Endothelial cell (in vitro differentiated cells): Measurements from ENCODE around the gene SAT2. TPM values are rescaled to one million over a fixed set of nuclear protein-coding genes. Genes with fewer than 3 reads are reported as not detected.

Source experiments
- DNase-seq: peaks from one replicate; pipeline ENCODE4 v3.0.0; 2021; ENCODE audit warnings: low spot score
- H3K27ac Mint-ChIP-seq: one replicate; pipeline ENCODE4 v1.8.0; 2021; ENCODE audit warnings: mixed read lengths, inconsistent platforms; ENCODE audit not compliant: unreplicated experiment
- H3K27me3 Mint-ChIP-seq: one replicate; pipeline ENCODE4 v1.8.0; 2021; ENCODE audit warnings: mild to moderate bottlenecking, moderate library complexity, mixed read lengths, inconsistent platforms; ENCODE audit not compliant: unreplicated experiment
- H3K36me3 Mint-ChIP-seq: one replicate; pipeline ENCODE4 v1.8.0; 2021; ENCODE audit warnings: mild to moderate bottlenecking, low read depth, mixed read lengths, inconsistent platforms; ENCODE audit not compliant: unreplicated experiment
- H3K4me1 Mint-ChIP-seq: one replicate; pipeline ENCODE4 v1.8.0; 2021; ENCODE audit warnings: mild to moderate bottlenecking, mixed read lengths, inconsistent platforms; ENCODE audit not compliant: unreplicated experiment
- H3K4me3 Mint-ChIP-seq: one replicate; pipeline ENCODE4 v1.8.0; 2021; ENCODE audit warnings: mild to moderate bottlenecking, mixed read lengths, inconsistent platforms; ENCODE audit not compliant: unreplicated experiment
- H3K9me3 Mint-ChIP-seq: one replicate; pipeline ENCODE4 v1.8.0; 2021; ENCODE audit warnings: mixed read lengths, inconsistent platforms; ENCODE audit not compliant: unreplicated experiment
- total RNA-seq: library from RNA; stranded (reverse); fragmentation: NEBNext Ultra II Directional; extraction: Animal tissue kit (Norgen Biotek cat#: 25700); gene quantifications from one replicate; pipeline ENCODE4 v1.2.1, GENCODE V29; 2021; ENCODE audit not compliant: unreplicated experiment
- TF ChIP-seq, protein P1 (sequence below): fragments of 200-600 bp; sonication (generic); IDR thresholded peaks from one replicate; pipeline ENCODE4 v1.5.0; 2021; ENCODE audit warnings: antibody characterized with exemption; ENCODE audit not compliant: unreplicated experiment

The SAT2 gene
- total RNA-seq, 1 donor from 2014 or later: 100 TPM

GRCh38 chr17:7593296-7593695 is 34.3 kb downstream of the SAT2 start:
- Mint-ChIP-seq H3K27me3 (peaks cover 4% of the 10 kb centered on the region), H3K9me3 (no peaks in the 10 kb centered on the region), H3K4me3 (peak overlapping the region; percentile 59), H3K36me3 (peaks cover 44% of the 10 kb centered on the region), H3K4me1 (no peaks in the 10 kb centered on the region), H3K27ac (peak overlapping the region; percentile 44)
- TF ChIP-seq, protein P1, sequence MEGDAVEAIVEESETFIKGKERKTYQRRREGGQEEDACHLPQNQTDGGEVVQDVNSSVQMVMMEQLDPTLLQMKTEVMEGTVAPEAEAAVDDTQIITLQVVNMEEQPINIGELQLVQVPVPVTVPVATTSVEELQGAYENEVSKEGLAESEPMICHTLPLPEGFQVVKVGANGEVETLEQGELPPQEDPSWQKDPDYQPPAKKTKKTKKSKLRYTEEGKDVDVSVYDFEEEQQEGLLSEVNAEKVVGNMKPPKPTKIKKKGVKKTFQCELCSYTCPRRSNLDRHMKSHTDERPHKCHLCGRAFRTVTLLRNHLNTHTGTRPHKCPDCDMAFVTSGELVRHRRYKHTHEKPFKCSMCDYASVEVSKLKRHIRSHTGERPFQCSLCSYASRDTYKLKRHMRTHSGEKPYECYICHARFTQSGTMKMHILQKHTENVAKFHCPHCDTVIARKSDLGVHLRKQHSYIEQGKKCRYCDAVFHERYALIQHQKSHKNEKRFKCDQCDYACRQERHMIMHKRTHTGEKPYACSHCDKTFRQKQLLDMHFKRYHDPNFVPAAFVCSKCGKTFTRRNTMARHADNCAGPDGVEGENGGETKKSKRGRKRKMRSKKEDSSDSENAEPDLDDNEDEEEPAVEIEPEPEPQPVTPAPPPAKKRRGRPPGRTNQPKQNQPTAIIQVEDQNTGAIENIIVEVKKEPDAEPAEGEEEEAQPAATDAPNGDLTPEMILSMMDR: no peak
- no peak for DNase-seq

DNA sequence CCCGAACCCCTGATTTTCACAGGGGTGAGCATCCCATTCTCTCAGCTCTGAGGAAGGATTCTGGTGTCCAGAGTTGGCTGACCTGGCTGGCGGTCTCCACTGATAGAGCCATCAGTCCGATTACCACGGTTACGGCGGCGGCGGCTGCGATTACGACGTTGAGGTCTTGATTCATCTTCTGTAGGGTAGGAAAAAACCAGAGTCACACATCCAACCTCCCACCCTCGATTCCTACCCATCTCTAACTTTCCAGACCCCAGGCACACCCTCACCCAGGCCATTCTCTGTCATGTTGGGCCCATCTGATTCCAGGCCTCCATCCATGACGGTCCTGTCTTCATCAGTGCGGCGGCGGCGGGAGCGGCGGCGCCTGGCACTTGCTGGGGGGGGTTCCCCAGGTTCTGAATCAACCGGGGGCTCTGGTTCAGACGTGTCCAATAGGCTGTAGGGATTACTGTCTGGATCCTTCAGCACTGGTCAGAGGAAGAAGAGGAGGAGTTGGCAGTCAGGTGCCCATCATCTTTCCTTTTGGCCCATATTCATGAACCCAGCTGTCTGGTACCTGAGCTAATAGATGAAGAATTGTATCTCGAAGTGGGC is 35.1 kb downstream of the SAT2 start:
- Mint-ChIP-seq H3K4me1 (no peaks in the 10 kb centered on the region), H3K9me3 (no peaks in the 10 kb centered on the region), H3K27me3 (peaks cover 6% of the 10 kb centered on the region), H3K4me3 (no peak overlapping the region), H3K27ac (no peak overlapping the region), H3K36me3 (peaks cover 44% of the 10 kb centered on the region)
- TF ChIP-seq, protein P1: no peak
- DNase-seq: no peak

- no peak for DNase-seq
- Mint-ChIP-seq H3K4me3 (no peak overlapping the region), H3K27me3 (peaks cover 6% of the 10 kb centered on the region), H3K27ac (peak overlapping the region; percentile 77), H3K9me3 (no peaks in the 10 kb centered on the region), H3K36me3 (peaks cover 40% of the 10 kb centered on the region), H3K4me1 (no peaks in the 10 kb centered on the region)
- TF ChIP-seq, protein P1: no peak
Measured at GRCh38 chr17:7591596-7591995, 36.0 kb downstream of the SAT2 start.

- Mint-ChIP-seq H3K4me1 (no peaks in the 10 kb centered on the region), H3K9me3 (no peaks in the 10 kb centered on the region), H3K27ac (peak overlapping the region; percentile 52), H3K4me3 (peak overlapping the region; percentile 82), H3K27me3 (peaks cover 6% of the 10 kb centered on the region), H3K36me3 (peaks cover 38% of the 10 kb centered on the region)
- DNase-seq: no peak
- TF ChIP-seq, protein P1: no peak
Measured at GRCh38 chr17:7590743-7591142, 36.9 kb downstream of the SAT2 start.

DNA sequence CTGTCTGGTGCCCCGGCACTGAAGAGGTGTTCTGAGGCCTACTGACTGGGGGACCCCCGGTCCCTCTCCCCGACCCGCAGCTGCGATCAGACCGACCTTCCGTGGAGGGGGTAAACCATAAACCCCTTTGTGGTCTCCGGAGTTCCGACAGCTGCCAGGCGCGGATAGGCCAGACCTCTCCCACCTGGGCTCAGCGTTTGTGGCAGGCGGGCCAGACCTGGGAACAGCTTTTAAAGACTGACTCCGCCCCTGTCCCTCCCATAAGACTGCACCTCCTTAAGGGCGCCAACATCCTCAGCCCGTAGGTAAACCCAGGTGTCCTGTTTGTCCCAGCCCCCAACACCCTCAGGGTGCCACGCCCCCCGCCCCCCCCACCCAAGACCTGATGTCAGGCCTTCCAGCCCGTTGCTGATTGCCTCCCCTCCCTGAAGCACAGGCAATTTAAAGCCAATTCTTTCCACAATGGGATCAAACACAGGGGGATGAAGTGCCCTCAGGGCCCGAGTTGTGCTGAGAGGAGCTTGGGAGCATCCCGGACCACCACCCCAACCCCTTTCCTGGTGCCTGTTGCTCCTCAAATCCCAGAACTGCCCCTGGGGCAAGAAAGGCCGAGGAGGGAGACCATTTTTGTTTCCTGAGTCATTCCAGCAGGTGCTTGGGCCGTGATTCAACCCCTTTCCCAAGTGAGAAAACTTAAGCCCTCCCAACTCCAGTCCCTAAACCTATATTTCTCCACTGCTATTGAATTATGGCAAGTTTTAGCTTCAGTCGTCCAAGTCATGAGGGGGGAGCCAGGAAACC is 37.5 kb downstream of the SAT2 start, which contains the start of gene SOX15:
SOX15 (minus strand) TSS at position 204 of the 801 bp plus-strand sequence. CDS start 418 bp downstream, outside the sequence.
- Mint-ChIP-seq H3K36me3 (peaks cover 32% of the 10 kb centered on the region), H3K27ac (peak within 1 kb of the TSS; percentile 52), H3K27me3 (peaks cover 5% of the 10 kb centered on the region), H3K4me3 (peak within 1 kb of the TSS; percentile 82), H3K4me1 (peaks cover under 1% of the 10 kb centered on the region), H3K9me3 (no peaks in the 10 kb centered on the region)
- TF ChIP-seq, protein P1: no peak
- DNase-seq: no peak
